Psoas muscle (tissue), 8 donors: ENCODE data around the gene PPP1R3F. TPM values are rescaled to one million over a fixed set of nuclear protein-coding genes. Genes with fewer than 3 reads are reported as not detected.

ENCODE experiments used
- ATAC-seq, 4 donors: fragments of 200-7000 bp; cut with Tn5 transposase; one replicate each; pipeline ENCODE4 v1.9.1; 2020; ENCODE audit warnings: moderate library complexity in 3 of 4, mild to moderate bottlenecking in 2 of 4
- DNase-seq, 2 donors: peaks; one replicate each; pipeline ENCODE4 v3.0.0-alpha.2; 2020
- H3K27ac ChIP-seq: fragments of 200-600 bp; one replicate; pipeline ENCODE4 v1.8.0; 2022
- H3K27me3 ChIP-seq, 3 donors: fragments of 200-600 bp in 1 of 3; one replicate each; pipeline versions ENCODE4 v1.6.1 to v1.8.0; 2013 to 2022; ENCODE audit warnings: low read length in 2 of 3, mild to moderate bottlenecking in 2 of 3, moderate library complexity in 1 of 3; ENCODE audit not compliant: insufficient read depth in 3 of 3
- H3K36me3 ChIP-seq, 2 donors: fragments of 200-600 bp in 1 of 2; one replicate each; pipeline versions ENCODE4 v1.6.1 to v1.8.0; 2013 to 2022; ENCODE audit warnings: low read depth in 1 of 2, mild to moderate bottlenecking in 1 of 2, moderate library complexity in 1 of 2; ENCODE audit not compliant: insufficient read depth in 1 of 2
- H3K4me1 ChIP-seq: fragments of 200-600 bp; one replicate; pipeline ENCODE4 v1.8.0; 2022
- H3K4me3 ChIP-seq: fragments of 200-600 bp; one replicate; pipeline ENCODE4 v1.8.0; 2022; ENCODE audit warnings: mild to moderate bottlenecking
- H3K9me3 ChIP-seq: fragments of 200-600 bp; one replicate; pipeline ENCODE4 v1.8.0; 2022
- WGBS, 3 donors: extraction: QIAGEN DNeasy Blood & Tissue Kit; methylation state at CpG; one replicate each; pipeline versions ENCODE4 v1.1.6 to v1.1.7; 2013; 5-methylcytosine and 5-hydroxymethylcytosine counted together
- intact Hi-C, 2 donors: fragments of 100-400 bp; cut with DNase I; formaldehyde crosslinking; loops; one replicate each; pipeline versions ENCODE4 v1.11.0 to v1.14.2; 2022
- polyA plus RNA-seq, 3 donors: library from polyadenylated mRNA; stranded (reverse); fragments of 200-250 nt; gene quantifications; one replicate each; pipeline ENCODE4 v1.2.3, GENCODE V29; 2013
- total RNA-seq, 4 donors: library from RNA; stranded (reverse); fragmentation: NEBNext Ultra II Directional in 2 of 4; extraction: Animal tissue kit (Norgen Biotek cat#: 25700) in 2 of 4; gene quantifications; one replicate each; pipeline versions ENCODE4 v1.2.1 to v1.2.4, GENCODE V29; 2021 to 2023
- TF ChIP-seq, protein P1 (sequence below): fragments of 200-600 bp; IDR thresholded peaks from one replicate; pipeline ENCODE4 v1.8.0; 2022; ENCODE audit warnings: antibody characterized with exemption
- donor health status: healthy with polysubstance abuse.
- donor health status: DM: no; HTN: no; CAD: no; lungs with moderate emphysema.
- donor health status: Bipolar disorder and iron deficiency.
- donor health status: healthy.
- donor health status: DM: yes; HTN: yes; CAD: no.
- donor health status: DM: no; HTN: no; CAD: no.
- donor health status: DM: no; HTN: no; CAD: no.
- donor health status: DM: yes; HTN: yes; CAD: no.

Gene PPP1R3F
- total and polyA plus RNA-seq, 7 donors = 13.9 to 29.8 (median 24.2) TPM

DNA sequence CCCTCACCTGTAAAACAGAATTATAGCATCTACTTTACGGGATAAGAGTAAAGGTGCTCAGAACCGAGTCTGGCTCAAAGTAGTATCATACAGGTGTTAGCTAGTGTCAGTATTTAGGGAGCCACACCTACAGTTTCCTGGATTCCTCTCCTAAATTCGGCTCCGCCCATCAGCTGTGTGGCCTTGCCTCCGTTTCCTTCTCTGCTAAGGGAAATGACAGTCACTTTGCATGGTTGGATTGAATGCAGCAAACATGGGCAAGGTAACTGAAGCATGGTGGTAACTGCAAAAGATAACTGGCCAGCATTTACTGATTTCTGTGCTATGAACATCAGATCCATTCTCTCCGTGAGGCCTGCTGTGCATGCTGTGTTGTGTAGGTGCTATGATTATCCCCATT, 2.8 kb downstream of the PPP1R3F start:
- ATAC-seq (no peak), DNase-seq (no peak)
- no peaks in the 10 kb centered on the region for H3K9me3 ChIP-seq
- H3K36me3 ChIP-seq = no peaks in the 10 kb centered on the region
- no peaks in the 10 kb centered on the region for H3K4me1 ChIP-seq
- WGBS, 3 donors = 50 to 70% (median 60%) methylated on average over 6 of the region's 6 CpGs
- H3K27me3 ChIP-seq = peaks cover 0 to 4% (median 0%) of the 10 kb centered on the region in 3 donors
- H3K27ac ChIP-seq = no peak overlapping the region
- TF ChIP-seq, protein P1, sequence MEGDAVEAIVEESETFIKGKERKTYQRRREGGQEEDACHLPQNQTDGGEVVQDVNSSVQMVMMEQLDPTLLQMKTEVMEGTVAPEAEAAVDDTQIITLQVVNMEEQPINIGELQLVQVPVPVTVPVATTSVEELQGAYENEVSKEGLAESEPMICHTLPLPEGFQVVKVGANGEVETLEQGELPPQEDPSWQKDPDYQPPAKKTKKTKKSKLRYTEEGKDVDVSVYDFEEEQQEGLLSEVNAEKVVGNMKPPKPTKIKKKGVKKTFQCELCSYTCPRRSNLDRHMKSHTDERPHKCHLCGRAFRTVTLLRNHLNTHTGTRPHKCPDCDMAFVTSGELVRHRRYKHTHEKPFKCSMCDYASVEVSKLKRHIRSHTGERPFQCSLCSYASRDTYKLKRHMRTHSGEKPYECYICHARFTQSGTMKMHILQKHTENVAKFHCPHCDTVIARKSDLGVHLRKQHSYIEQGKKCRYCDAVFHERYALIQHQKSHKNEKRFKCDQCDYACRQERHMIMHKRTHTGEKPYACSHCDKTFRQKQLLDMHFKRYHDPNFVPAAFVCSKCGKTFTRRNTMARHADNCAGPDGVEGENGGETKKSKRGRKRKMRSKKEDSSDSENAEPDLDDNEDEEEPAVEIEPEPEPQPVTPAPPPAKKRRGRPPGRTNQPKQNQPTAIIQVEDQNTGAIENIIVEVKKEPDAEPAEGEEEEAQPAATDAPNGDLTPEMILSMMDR = no peak
- no peak overlapping the region for H3K4me3 ChIP-seq
- intact Hi-C loops = no loop called here

DNA sequence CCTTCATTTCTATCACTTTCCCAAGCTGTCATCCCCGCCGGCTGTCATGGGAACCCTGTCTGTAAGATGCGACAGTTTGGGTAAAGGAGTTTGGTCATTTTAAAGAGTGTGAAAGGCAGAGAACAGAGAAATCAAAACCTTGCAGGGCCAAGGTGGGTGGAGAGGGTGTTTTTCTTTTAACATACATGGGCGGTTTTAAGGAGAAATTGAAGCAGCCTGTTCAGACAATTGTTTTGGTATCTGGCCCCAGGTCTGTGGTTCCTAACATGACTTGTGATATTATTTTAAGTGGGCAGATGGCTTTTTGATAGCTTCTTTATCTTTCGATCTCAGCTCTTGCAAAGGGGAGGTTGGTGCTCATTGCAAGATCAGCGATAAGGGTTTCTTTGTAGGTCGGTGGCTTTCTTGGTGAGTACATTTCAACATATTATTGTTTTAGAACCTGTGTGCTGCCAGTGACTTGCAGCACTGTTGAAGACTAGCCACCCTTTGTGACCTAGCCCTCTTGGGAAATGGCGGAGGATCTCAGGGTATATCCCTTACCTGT, 3.7 kb downstream of the PPP1R3F start:
- H3K4me1 ChIP-seq = no peaks in the 10 kb centered on the region
- ATAC-seq (no peak), DNase-seq (no peak)
- H3K4me3 ChIP-seq = no peak overlapping the region
- TF ChIP-seq, protein P1 = no peak
- intact Hi-C loops = no loop called here
- no peaks in the 10 kb centered on the region for H3K36me3 ChIP-seq
- 82 to 84% (median 83%) methylated on average over 8 of the region's 8 CpGs for WGBS, 3 donors
- no peak overlapping the region for H3K27ac ChIP-seq
- no peaks in the 10 kb centered on the region for H3K9me3 ChIP-seq
- H3K27me3 ChIP-seq = peaks cover 0 to 4% (median 0%) of the 10 kb centered on the region in 3 donors

DNA sequence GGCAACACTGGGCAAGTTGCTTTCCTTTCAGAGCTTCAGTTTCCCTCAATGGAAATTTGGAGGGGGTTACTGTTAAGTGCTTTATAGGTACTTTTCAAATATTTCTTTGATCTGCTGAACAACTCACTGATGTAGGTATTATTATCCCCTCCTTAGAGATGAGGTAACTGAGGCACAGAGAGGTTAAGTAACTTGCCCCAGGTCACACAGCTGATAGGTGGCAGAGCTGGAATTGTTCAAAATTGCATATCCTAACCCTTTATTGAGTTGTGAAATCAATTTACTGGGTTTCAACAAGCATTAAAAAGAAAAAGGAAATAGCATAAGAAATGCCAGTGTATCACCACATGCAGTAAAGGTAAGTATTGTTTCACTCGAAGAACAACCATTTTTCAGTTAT, 6.6 kb downstream of the PPP1R3F start:
- Histone ChIP-seq H3K9me3 (no peaks in the 10 kb centered on the region), H3K27me3 (peaks cover 0 to 4% (median 0%) of the 10 kb centered on the region in 3 donors), H3K27ac (no peak overlapping the region), H3K4me3 (no peak overlapping the region), H3K36me3 (no peaks in the 10 kb centered on the region), H3K4me1 (no peaks in the 10 kb centered on the region)
- 39 to 65% (median 63%) methylated on average over 1 of the region's 1 CpG for WGBS, 3 donors
- no peak for ATAC-seq
- TF ChIP-seq, protein P1 = no peak
- intact Hi-C loops = no loop called here
- no peak for DNase-seq

DNA sequence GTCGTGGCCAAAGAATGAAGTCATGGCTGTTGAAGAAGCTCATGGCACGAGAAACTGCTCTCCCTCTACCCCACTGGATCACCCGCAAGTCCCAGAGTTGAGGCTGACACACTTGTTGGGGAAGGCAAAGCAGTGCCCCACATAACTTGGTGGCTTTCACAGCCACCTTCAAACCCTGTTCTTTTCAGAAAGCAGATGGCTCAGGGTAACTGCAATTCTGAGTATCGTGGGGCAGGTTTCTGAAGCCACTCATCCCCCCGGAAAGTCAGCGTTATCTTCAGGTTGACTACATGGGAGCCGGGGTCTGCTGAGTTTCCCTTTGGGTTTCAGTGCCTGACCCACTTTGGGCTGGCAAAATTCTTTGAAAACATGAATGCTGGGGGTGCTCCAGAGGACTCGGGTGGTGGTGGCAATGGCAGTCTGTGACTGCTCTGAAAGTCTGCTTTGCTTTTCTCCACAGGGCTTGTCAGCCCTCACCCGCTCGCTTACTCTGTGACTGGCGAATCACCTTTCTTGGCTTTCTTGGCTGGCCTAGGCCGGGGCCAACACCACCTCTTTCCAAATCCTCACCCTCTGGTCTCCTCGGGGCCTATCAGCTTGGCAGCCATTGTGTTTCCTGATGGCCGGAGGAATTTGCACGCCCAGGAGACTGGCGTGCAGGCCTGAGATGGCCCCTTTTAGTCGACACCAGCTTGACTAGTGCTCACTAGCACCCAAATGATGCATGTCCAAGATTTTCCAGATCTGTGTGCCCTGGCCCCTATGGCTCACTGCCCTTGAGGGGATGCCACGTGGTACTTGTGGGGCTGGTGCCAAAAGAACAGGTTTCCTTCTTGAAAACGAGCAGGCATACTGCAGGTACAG, 7.3 kb downstream of the PPP1R3F start:
- TF ChIP-seq, protein P1 = no peak
- no peak for DNase-seq
- no peaks in the 10 kb centered on the region for H3K4me1 ChIP-seq
- peak; percentile 44 to 69 (median 58) for ATAC-seq
- no peak overlapping the region for H3K4me3 ChIP-seq
- peaks cover 0 to 4% (median 0%) of the 10 kb centered on the region in 3 donors for H3K27me3 ChIP-seq
- peak overlapping the region; percentile 3 for H3K27ac ChIP-seq
- intact Hi-C loops = no loop called here
- H3K9me3 ChIP-seq = no peaks in the 10 kb centered on the region
- 41 to 60% (median 50%) methylated on average over 19 of the region's 19 CpGs for WGBS, 3 donors
- no peaks in the 10 kb centered on the region for H3K36me3 ChIP-seq
